Activated CD8-positive, alpha-beta memory T cell treated with anti-CD3 and anti-CD28 coated beads, Interleukin-2, amount 50 U/mL, for 1 hour (primary cell): Measurements from ENCODE around the gene GAPVD1.
"Not testable (repeated sequence)": the region's sequence is repeated elsewhere in the genome, so short reads cannot be mapped to it uniquely, and the experiment has no call there.

Experiments
- DNase-seq: peaks from one replicate; pipeline ENCODE4 v3.0.0-alpha.2; 2020; ENCODE audit errors: extremely low read depth

The GAPVD1 gene

GRCh38 chr9:125246261-125246667 is 15.4 kb upstream of the GAPVD1 start:
- no peak for DNase-seq

- DNase-seq: no peak
Observed at GRCh38 chr9:125254231-125254630, 7.4 kb upstream of the GAPVD1 start.

GRCh38 chr9:125255781-125256391 is 5.7 kb upstream of the GAPVD1 start:
- DNase-seq: no peak

GRCh38 chr9:125258160-125258785 is 3.4 kb upstream of the GAPVD1 start:
- DNase-seq: no peak

- no peak for DNase-seq
Observed at GRCh38 chr9:125258832-125259534, 2.6 kb upstream of the GAPVD1 start.

GRCh38 chr9:125260561-125260960 is 1.1 kb upstream of the GAPVD1 start:
- no peak for DNase-seq

GRCh38 chr9:125262294-125262991 is 817 bp downstream of the GAPVD1 start:
- no peak for DNase-seq

- not testable (repeated sequence) for DNase-seq
Observed at GRCh38 chr9:125264068-125264467, 2.4 kb downstream of the GAPVD1 start.

- DNase-seq: no peak
Observed at GRCh38 chr9:125268394-125269013, 6.9 kb downstream of the GAPVD1 start.

- DNase-seq: no peak
Observed at GRCh38 chr9:125269014-125269397, 7.4 kb downstream of the GAPVD1 start.

GRCh38 chr9:125271081-125271480 is 9.5 kb downstream of the GAPVD1 start:
- DNase-seq: no peak

GRCh38 chr9:125272697-125273096 is 11.1 kb downstream of the GAPVD1 start:
- no peak for DNase-seq

GRCh38 chr9:125276771-125277170 is 15.1 kb downstream of the GAPVD1 start:
- no peak for DNase-seq

- no peak for DNase-seq
Observed at GRCh38 chr9:125277411-125277810, 15.8 kb downstream of the GAPVD1 start.

GRCh38 chr9:125280945-125281344 is 19.3 kb downstream of the GAPVD1 start:
- DNase-seq: no peak

GRCh38 chr9:125284855-125285254 is 23.2 kb downstream of the GAPVD1 start:
- DNase-seq: no peak

- not testable (repeated sequence) for DNase-seq
Observed at GRCh38 chr9:125286935-125287433, 25.4 kb downstream of the GAPVD1 start.

GRCh38 chr9:125293134-125293533 is 31.5 kb downstream of the GAPVD1 start:
- no peak for DNase-seq

GRCh38 chr9:125295657-125296056 is 34.0 kb downstream of the GAPVD1 start:
- DNase-seq: no peak

- no peak for DNase-seq
Observed at GRCh38 chr9:125296843-125297372, 35.3 kb downstream of the GAPVD1 start.

- no peak for DNase-seq
Observed at GRCh38 chr9:125297917-125298316, 36.3 kb downstream of the GAPVD1 start.

GRCh38 chr9:125302241-125302640 is 40.6 kb downstream of the GAPVD1 start:
- no peak for DNase-seq
